HUDEP-2 (cell line): Measurements from ENCODE around the gene RCBTB1.
A peak's percentile ranks its signal among the peaks of the same experiment; 100 is the strongest.
"Not testable (repeated sequence)": the region's sequence is repeated elsewhere in the genome, so short reads cannot be mapped to it uniquely, and the experiment has no call there.

Experiments
- DNase-seq, 76 experiments: peaks; one replicate each; lab custom pipeline; 2025; ENCODE audit not compliant: unreplicated experiment in 76 of 76; lab: John Stamatoyannopoulos, UW

The RCBTB1 gene

DNA sequence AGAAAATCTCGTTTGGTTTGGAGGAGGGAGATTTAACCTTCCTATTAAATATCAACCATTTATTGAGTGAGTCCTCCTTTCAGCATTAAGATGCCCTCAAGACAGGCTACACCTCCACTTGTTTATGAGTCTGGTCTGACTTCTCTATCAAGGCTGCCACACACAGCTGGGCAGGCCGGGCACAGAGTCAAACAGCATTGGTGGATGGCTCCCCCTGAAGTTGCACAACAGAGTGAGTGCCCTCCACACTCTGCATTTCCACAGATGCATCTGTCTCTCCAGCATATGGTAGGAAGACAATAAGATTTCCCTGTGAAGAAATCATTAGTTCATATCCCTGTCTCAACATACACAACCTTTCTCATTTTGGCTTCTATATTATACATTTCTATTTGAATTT, 58.2 kb downstream of the RCBTB1 start:
- DNase-seq: no peak

DNA sequence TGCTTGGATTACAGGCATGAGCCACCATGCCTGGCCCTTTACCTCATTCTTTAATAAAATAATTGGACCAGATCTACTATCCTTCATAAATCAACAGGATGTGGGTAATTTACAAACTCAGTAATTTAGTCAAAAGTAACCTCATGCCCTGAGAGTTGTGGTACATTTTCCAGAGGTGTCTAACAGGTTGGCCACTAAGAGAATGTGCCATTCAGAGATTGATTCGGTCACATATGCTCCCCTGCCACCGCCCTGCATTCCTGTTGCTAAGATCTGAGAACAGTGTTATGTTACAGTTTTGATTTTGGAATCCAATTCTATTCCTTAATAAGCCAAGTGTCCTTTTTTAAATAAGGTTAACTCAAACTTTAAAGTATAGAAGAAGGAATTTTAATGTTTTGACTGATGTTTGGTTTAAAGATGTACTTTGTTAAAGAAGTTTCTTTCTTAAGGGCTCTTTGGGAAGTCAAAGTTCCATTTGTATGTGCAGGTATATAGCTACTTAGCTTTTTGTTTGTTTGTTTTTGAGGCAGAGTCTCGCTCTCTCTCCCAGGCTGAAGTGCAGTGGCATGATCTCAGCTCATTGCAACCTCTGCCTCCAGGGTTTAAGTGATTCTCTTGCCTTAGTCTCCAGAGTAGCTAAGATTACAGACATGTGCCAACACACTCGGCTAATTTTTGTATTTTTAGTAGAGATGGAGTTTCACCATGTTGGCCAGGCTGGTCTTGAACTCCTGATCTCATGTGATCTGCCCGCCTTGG, 60.4 kb downstream of the RCBTB1 start:
- DNase-seq: no peak

DNA sequence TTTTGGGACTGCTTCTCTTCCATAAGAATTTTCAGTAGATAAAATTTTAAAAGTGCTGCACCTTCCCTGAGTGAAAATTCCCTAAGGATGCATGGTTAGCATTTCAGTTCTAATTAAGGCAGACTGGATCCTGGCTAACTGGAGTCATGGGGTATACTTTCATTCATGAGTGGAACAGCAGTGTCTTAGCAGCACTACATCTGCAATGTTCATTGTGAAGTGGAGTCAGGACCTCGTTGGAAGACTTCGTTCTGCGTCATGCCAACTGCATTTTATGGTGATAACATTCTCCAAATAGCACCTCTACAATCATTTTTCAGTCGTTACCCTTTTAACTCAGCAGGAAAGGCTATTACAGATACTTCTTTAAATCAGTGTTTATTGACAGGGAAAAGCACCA, 64.1 kb downstream of the RCBTB1 start:
- no peak for DNase-seq

DNA sequence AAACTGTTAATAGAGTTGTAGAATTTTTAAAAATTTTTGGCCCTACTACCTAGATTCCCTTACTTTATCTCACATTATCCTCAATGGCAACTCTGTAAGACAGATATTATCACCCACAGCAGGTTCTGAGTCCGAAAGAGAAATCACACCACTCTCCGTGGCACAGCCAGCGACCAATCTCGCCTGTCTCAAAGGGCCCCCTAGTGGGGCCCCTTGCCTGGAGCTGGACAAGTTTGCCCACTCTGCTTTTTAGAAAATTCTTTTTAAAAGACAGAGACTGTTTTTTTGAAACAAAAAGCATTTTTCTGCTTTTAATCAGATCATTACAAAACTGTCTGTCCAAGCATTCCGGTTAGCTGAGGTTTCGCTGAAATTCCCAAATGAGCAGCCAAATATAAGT, 67.9 kb downstream of the RCBTB1 start:
- no peak for DNase-seq

DNA sequence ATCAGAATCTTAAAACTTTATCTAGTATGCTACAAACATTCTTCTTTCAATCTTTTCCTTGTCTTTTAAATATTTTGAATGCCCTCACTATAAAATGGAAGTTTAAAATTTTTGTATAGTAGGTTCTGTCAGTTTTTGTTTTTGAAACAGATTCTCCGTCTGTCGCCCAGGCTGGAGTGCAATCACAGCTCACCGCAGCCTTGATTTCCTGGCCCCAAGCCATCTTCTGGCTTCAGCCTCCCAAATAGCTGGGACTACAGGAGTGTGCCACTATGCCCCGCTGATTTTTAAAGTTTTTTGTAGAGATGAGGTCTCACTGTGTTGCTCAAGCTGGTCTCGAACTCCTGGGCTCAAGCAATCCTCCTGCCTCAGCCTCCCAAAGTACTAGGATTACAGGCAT, 68.9 kb downstream of the RCBTB1 start:
- DNase-seq: no peak

DNA sequence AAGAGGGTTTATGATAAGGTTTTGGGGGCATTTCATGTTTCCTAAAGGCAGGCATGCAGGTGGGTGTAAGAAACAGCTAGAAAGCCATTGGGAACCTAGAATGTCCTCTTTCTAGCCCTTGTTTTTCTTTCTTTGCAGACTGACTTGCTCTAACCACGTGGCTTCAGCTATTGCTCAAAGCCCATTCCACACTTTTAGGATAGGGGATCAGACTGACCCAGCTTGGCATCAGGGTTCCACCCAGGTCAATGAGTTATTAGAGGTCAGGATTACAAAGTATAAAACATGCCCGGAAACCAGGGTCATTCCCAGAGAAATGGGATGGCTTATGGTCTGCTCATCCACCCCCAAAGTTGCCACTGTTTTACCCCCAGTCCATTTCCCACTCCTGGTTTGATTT, 72.8 kb downstream of the RCBTB1 start:
- no peak for DNase-seq

DNA sequence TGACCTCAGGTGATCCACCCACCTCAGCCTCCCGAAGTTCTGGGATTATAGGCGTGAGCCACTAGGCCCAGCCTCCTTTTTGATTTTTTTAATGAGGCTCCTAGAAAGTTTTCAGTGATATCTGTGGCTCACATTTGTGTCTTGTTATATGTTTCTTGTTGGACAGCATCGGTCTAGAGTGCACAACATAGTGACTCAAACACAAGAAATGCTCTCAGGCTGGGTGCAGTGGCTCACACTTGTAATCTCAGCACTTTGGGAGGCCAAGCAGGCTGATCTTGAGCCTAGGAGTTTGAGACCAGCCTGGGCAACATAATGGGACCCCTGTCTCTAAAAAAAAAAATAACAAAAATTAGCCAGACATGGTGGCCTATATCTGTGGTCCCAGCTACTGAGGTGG, 81.4 kb downstream of the RCBTB1 start:
- no peak for DNase-seq

DNA sequence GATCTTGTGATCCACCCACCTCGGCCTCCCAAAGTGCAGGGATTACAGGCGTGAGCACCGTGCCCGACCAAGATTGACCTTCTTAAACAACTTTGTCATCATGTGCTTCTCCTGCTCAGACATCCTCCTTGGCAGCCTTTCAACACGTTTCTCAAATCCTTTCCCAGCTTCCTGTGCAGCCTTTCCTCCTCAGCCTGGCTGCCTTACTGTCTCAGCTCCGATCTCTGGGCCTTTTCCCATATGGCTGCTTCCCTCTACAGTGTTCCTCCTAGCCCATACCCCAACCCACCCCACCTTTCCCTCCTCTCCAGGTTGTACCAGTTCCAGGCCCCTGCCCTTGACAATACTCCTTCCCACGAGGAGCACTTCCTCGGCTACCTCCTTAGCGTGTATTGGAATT, 82.4 kb downstream of the RCBTB1 start:
- DNase-seq: no peak

DNA sequence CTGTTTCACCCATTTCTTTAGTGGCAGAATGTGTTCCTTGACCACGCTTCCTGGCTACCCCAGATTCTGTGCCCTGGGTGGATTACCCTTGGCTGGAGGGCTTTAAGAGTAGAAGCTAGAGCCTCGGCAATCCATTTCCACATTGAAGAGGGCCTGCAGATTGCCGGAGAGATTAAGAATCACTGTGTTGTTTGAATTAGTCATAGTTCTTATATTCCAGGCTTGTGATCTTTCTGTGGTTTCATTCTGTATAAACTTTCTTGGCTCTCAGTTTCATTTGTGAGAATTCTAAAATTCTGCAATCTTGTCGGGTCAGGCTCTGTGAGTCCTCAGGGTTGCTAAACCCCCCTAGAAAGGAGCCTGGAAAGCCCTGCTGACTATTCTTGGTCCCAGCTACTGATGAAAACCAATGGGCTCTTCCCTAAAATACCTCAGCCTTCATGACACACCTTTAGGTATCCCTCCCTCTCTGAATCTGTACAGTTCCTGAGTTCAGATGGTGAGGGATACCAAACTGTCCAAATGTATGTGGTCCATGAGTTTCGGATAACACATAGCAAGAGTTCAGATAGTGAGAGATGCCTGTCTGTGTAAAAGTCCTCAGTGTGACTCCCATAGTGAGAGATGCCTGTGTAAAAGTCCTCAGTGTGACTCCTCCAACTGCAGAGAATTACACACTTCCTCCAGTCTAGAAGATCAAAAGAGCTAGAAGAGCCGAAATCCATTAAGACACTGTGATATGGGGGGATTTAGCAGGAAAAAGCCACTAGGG, 85.3 kb downstream of the RCBTB1 start:
- DNase-seq: no peak

DNA sequence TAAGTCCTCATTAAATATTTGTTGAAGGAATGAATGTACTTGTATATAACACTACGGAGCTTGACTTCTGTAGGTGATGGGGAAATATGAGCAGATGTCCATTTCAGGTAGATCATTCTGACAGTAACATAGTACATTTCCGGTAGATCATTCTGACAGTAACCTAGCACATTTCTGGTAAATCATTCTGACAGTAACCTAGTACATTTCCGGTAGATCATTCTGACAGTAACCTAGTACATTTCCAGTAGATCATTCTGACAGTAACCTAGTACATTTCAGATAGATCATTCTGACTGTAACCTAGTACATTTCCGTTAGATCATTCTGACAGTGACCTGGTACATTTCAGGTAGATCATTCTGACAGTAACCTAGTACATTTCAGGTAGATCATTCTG, 87.2 kb downstream of the RCBTB1 start:
- DNase-seq: no peak

DNA sequence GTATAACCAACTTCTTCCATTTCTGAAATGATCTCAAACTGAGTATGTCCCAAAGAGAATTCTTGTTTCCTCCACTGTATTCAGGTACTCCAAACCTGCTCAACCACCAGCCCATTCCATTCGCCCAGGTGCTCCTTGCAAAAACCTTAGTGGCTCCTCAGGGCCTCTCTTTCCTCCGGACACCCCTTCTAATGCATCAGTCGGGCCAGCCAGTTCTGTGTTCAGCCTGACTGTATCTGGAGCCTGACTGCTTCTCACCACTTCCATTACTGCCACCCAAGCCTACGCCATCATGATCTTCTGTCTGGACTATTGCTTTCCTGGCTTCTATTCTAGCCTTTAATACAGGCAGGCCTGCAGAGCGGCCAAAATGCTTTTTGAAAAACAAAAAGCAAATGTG, 88.1 kb downstream of the RCBTB1 start:
- peak in 2 of 76 experiments; percentile 6 to 12 for DNase-seq

DNA sequence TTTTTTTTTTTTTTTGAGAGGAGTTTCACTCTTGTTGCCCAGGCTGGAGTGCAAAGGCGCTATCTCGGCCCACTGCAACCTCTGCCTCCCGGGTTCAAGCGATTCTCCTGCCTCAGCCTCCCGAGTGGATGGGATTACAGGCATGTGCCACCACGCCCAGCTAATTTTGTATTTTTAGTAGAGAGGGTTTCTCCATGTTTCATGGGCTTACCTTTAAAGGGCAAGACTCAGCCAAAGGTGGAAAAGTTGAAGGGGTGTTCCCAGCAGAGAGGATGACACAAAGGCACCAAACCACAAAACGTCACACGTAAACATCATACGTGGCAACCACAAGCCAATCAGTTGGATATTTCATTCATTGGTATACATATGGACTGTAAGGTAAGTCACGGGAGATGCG, 88.5 kb downstream of the RCBTB1 start:
- DNase-seq: not testable (repeated sequence)

DNA sequence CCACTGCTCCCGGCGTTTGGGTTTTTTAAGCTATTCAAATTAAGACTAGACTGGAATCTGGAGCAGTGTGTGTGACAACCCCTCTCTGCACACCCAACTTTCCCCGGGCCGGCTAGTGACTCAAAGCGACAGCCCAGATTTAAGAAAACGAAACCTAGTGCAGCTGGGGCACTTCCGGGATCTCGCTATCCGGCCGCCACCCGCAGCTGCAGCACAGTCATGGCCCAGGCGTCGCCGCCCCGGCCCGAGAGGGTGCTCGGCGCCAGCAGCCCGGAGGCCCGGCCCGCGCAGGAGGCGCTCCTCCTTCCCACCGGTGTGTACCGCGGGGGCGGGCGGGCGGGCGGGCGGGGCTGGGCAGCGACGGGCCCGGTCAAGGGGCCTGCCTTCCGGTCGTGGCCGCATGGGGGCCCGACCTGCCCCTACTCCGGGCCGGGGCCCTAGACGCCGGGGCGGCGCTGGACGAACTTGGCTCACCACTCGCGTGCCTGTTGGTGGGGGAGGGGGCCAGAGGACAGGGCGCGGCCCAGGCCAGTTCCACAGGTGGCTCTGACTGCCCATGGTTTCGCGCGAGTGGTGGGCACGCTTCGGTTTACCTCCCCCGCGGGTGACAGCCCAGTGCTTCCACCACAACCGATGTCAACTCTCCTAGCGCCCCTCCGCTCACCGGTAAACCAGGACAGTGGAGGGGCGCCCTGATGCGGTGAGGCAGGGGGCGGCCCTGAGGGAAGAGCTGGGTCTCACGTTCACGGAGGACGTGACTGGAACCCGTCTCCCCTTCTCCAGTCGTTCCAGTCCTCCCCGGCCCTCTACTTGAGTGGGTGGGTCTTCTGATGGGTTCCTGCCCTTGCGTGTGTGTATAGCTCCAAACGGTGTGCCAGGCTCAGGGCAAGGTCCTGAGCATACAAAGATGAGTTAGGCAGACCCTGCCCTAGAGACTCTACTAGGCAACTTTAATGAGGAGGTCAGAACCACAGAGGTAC, 89.3 kb downstream of the RCBTB1 start, which contains the start of gene PHF11:
Gene PHF11 (plus strand): TSS at position 171 of the 980 bp plus-strand sequence. CDS start 49 bp downstream, at position 220.
- peak in 66 of 76 experiments; percentile 1 to 86 (median 48) for DNase-seq

DNA sequence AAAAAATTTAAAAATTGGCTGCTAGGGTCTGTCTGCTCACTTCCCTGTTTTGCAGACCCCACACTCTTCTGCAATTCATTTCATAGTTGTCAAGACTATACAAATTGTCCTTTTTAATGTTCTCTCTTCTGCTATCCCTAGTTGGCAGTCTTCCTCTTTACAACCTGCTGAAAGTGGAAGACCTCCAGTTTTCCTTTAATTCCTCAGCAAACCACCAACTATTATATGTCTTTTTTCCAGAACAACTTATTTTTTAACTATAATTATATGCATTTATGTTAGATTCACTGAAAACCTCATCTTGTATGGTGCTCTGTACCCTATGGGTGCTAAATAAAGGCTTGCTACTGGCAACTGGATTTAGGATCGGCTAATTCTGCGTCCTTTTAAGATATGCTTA, 90.7 kb downstream of the RCBTB1 start:
- no peak for DNase-seq

DNA sequence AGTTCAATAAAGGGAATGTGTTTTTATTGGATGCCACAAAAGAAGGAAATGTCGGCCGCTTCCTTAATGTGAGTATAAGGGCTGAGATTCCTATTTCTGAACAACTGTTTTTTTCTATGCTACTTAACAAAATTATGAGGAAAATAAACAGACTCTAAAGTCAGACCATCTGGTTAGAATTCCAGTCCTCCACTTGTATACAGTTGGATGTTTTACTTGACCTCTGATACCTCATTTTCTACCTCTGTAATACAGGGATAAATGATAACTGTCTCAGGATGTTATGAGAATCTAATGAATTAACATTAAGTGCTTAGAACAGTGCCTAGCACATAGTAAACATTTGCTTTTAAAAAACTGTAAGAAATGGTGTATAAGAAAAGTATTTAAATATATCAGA, 96.8 kb downstream of the RCBTB1 start:
- no peak for DNase-seq
